CD14-positive monocyte (primary cell): ENCODE measurements around the gene MSGN1. TPM values are rescaled to one million over a fixed set of nuclear protein-coding genes. Genes with fewer than 3 reads are reported as not detected.

Source experiments
- DNase-seq, 3 donors: peaks; one replicate each; pipeline ENCODE4 v3.0.0-alpha.2; 2011 to 2022
- H2AFZ ChIP-seq: 2 replicates; pipeline ENCODE4 v1.6.0; 2012; ENCODE audit warnings: mild to moderate bottlenecking, low read depth, low read length, inconsistent platforms; ENCODE audit not compliant: insufficient read depth, poor library complexity, severe bottlenecking
- H3K27ac ChIP-seq, 2 donors: 1 replicate in 1 of 2; 2 replicates in 1 of 2; pipeline ENCODE4 v1.5.1; 2012 to 2013; ENCODE audit warnings: low read length in 2 of 2, control low read depth in 1 of 2, inconsistent platforms in 1 of 2, low read depth in 1 of 2, mild to moderate bottlenecking in 1 of 2
- H3K27me3 ChIP-seq, 2 donors: one replicate each; pipeline versions ENCODE4 v1.6.0 to v1.6.1; 2011 to 2013; ENCODE audit warnings: low read length in 2 of 2; ENCODE audit not compliant: control insufficient read depth in 2 of 2, insufficient read depth in 2 of 2
- H3K36me3 ChIP-seq, 2 donors: replicated peaks in 1 of 2; 1 replicate in 1 of 2; 2 replicates in 1 of 2; pipeline versions ENCODE4 v1.5.1 to v1.6.1; 2012 to 2013; ENCODE audit warnings: low read length in 2 of 2, control low read depth in 1 of 2, inconsistent platforms in 1 of 2, mild to moderate bottlenecking in 1 of 2; ENCODE audit not compliant: insufficient read depth in 2 of 2, control insufficient read depth in 1 of 2
- H3K4me1 ChIP-seq, 2 donors: 1 replicate in 1 of 2; 2 replicates in 1 of 2; pipeline versions ENCODE4 v1.5.1 to v1.6.1; 2012 to 2013; ENCODE audit warnings: low read length in 2 of 2, control low read depth in 1 of 2, inconsistent platforms in 1 of 2, mild to moderate bottlenecking in 1 of 2, moderate library complexity in 1 of 2; ENCODE audit not compliant: insufficient read depth in 2 of 2, control insufficient read depth in 1 of 2
- H3K4me2 ChIP-seq: replicated peaks from 2 replicates; pipeline ENCODE3; 2012; ENCODE audit warnings: low read length, moderate library complexity, mild to moderate bottlenecking; ENCODE audit not compliant: poor library complexity, severe bottlenecking; ENCODE audit errors: extremely low read depth
- H3K4me3 ChIP-seq, 3 experiments: fragments of 200-600 bp in 1 of 3; sonication (generic) in 1 of 3; replicated peaks in 1 of 3; 1 replicate in 2 of 3; 2 replicates in 1 of 3; pipeline ENCODE4 v1.5.1; 2011 to 2013; ENCODE audit warnings: low read length in 3 of 3, mild to moderate bottlenecking in 3 of 3, control low read depth in 2 of 3, low read depth in 2 of 3, inconsistent platforms in 1 of 3, moderate library complexity in 1 of 3
- H3K79me2 ChIP-seq: 2 replicates; pipeline ENCODE4 v1.6.0; 2012; ENCODE audit warnings: mild to moderate bottlenecking, control low read depth, inconsistent platforms, low read length, moderate library complexity; ENCODE audit not compliant: insufficient read depth
- H3K9ac ChIP-seq: 2 replicates; pipeline ENCODE4 v1.6.0; 2017; ENCODE audit warnings: low read length, mild to moderate bottlenecking; ENCODE audit not compliant: insufficient read depth, poor library complexity, severe bottlenecking
- H3K9me3 ChIP-seq, 2 donors: replicated peaks in 1 of 2; 1 replicate in 1 of 2; 2 replicates in 1 of 2; pipeline versions ENCODE4 v1.5.1 to v1.6.1; 2012 to 2013; ENCODE audit warnings: low read length in 2 of 2, control low read depth in 1 of 2; ENCODE audit not compliant: control insufficient read depth in 1 of 2, insufficient read depth in 1 of 2
- H4K20me1 ChIP-seq: 2 replicates; pipeline ENCODE4 v1.6.0; 2012; ENCODE audit warnings: mild to moderate bottlenecking, low read length, control low read depth, moderate library complexity; ENCODE audit not compliant: insufficient read depth
- H3K27ac Mint-ChIP-seq, 7 donors: one replicate each; pipeline ENCODE4 v1.8.0; 2020; ENCODE audit warnings: mild to moderate bottlenecking in 7 of 7, mixed read lengths in 7 of 7, moderate library complexity in 6 of 7, inconsistent platforms in 2 of 7
- H3K27me3 Mint-ChIP-seq, 3 donors: one replicate each; pipeline ENCODE4 v1.8.0; 2021 to 2022; ENCODE audit warnings: low read depth in 3 of 3, mild to moderate bottlenecking in 3 of 3, mixed read lengths in 3 of 3, moderate library complexity in 3 of 3, inconsistent platforms in 1 of 3
- H3K36me3 Mint-ChIP-seq, 2 donors: one replicate each; pipeline ENCODE4 v1.8.0; 2020; ENCODE audit warnings: mixed read lengths in 2 of 2, inconsistent platforms in 1 of 2, mild to moderate bottlenecking in 1 of 2
- H3K4me1 Mint-ChIP-seq: one replicate; pipeline ENCODE4 v1.8.0; 2020; ENCODE audit warnings: mild to moderate bottlenecking, mixed read lengths
- H3K4me3 Mint-ChIP-seq, 2 donors: one replicate each; pipeline ENCODE4 v1.8.0; 2020; ENCODE audit warnings: mild to moderate bottlenecking in 2 of 2, mixed read lengths in 2 of 2, moderate library complexity in 1 of 2
- H3K9me3 Mint-ChIP-seq, 7 donors: one replicate each; pipeline ENCODE4 v1.8.0; 2020 to 2022; ENCODE audit warnings: mixed read lengths in 7 of 7, mild to moderate bottlenecking in 6 of 7, moderate library complexity in 6 of 7, inconsistent platforms in 2 of 7
- CTCF ChIP-seq: fragments of 200-600 bp; IDR thresholded peaks from one replicate; pipeline ENCODE4 v1.8.0; 2022; ENCODE audit warnings: antibody characterized with exemption, mild to moderate bottlenecking
- WGBS: methylation state at CpG from one replicate; pipeline ENCODE4 v1.1.5; 2013; ENCODE audit warnings: missing lambda C conversion rate; ENCODE audit not compliant: insufficient coverage; 5-methylcytosine and 5-hydroxymethylcytosine counted together
- intact Hi-C, 2 donors: fragments of 100-400 bp; cut with micrococcal nuclease; formaldehyde crosslinking; loops; one replicate each; pipeline versions ENCODE4 v1.15.0 to v1.15.1; 2023
- polyA plus RNA-seq, 3 donors: library from polyadenylated mRNA; depleted of rRNA in 1 of 3; unstranded in 2 of 3; stranded (reverse) in 1 of 3; fragments of 300-500 nt in 2 of 3; fragments of >200 nt in 1 of 3; fragmentation: Illumina TruSeq in 2 of 3; gene quantifications; 1 replicate in 2 of 3; 2 replicates in 1 of 3; pipeline ENCODE4 v1.2.3, GENCODE V29; 2012 to 2021

The MSGN1 gene
- polyA plus RNA-seq, 3 donors = not detected

- Mint-ChIP-seq H3K4me3 (no peak overlapping the region), H3K9me3 (peaks cover 0 to 4% (median 0%) of the 10 kb centered on the region in 7 donors), H3K27me3 (peaks cover 10 to 13% (median 13%) of the 10 kb centered on the region in 3 donors), H3K4me1 (peaks cover 5% of the 10 kb centered on the region), H3K27ac (no peak overlapping the region), H3K36me3 (no peaks in the 10 kb centered on the region)
- Histone ChIP-seq H4K20me1 (no peaks in the 10 kb centered on the region), H3K4me1 (no peaks in the 10 kb centered on the region), H3K79me2 (no peaks in the 10 kb centered on the region), H3K4me2 (no peak overlapping the region), H3K27me3 (peaks cover 0 to 2% of the 10 kb centered on the region in 2 donors), H3K9ac (no peak overlapping the region), H3K9me3 (no peaks in the 10 kb centered on the region), H2AFZ (no peak overlapping the region), H3K4me3 (no peak overlapping the region), H3K36me3 (no peaks in the 10 kb centered on the region), H3K27ac (no peak overlapping the region)
- intact Hi-C loops = no loop called here
- TF ChIP-seq CTCF = no peak
- no peak for DNase-seq
- WGBS = 86% methylated on average over 5 of the region's 5 CpGs
These were observed 21.0 kb upstream of the MSGN1 start for GRCh38 chr2:17795309-17795708.

- no peaks in the 10 kb centered on the region for H3K9me3 ChIP-seq
- H3K36me3 Mint-ChIP-seq = no peaks in the 10 kb centered on the region
- no peaks in the 10 kb centered on the region for H4K20me1 ChIP-seq
- peaks cover 0 to under 1% of the 10 kb centered on the region in 2 donors for H3K4me1 ChIP-seq
- H3K36me3 ChIP-seq = no peaks in the 10 kb centered on the region
- H3K4me3 ChIP-seq = no peak overlapping the region
- intact Hi-C loops = no loop called here
- no peak overlapping the region for H3K9ac ChIP-seq
- 93% methylated on average over 3 of the region's 4 CpGs for WGBS
- H2AFZ ChIP-seq = no peak overlapping the region
- H3K9me3 Mint-ChIP-seq = peaks cover 0 to 2% (median 0%) of the 10 kb centered on the region in 7 donors
- H3K79me2 ChIP-seq = no peaks in the 10 kb centered on the region
- no peak overlapping the region for H3K27ac ChIP-seq
- no peak for TF ChIP-seq CTCF
- H3K27ac Mint-ChIP-seq = no peak overlapping the region
- H3K27me3 ChIP-seq = no peaks in the 10 kb centered on the region
- H3K4me2 ChIP-seq = no peak overlapping the region
- no peak for DNase-seq
- no peaks in the 10 kb centered on the region for H3K4me1 Mint-ChIP-seq
- peaks cover 3 to 5% (median 4%) of the 10 kb centered on the region in 3 donors for H3K27me3 Mint-ChIP-seq
- no peak overlapping the region for H3K4me3 Mint-ChIP-seq
These were observed 17.9 kb upstream of the MSGN1 start for GRCh38 chr2:17798338-17798737.
